ENCODE measurements around the gene HOTAIR. TPM values are rescaled to one million over a fixed set of nuclear protein-coding genes. Genes with fewer than 3 reads are reported as not detected.

Gene HOTAIR
- total RNA-seq, 1 experiment from 2014 or later: not detected

DNA sequence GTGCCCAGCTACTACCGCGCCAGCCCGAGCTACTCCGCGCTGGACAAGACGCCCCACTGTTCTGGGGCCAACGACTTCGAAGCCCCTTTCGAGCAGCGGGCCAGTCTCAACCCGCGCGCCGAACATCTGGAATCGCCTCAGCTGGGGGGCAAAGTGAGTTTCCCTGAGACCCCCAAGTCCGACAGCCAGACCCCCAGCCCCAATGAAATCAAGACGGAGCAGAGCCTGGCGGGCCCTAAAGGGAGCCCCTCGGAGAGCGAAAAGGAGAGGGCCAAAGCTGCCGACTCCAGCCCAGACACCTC is 10.9 kb upstream of the HOTAIR start (continued):
- TF ChIP-seq, protein P1, sequence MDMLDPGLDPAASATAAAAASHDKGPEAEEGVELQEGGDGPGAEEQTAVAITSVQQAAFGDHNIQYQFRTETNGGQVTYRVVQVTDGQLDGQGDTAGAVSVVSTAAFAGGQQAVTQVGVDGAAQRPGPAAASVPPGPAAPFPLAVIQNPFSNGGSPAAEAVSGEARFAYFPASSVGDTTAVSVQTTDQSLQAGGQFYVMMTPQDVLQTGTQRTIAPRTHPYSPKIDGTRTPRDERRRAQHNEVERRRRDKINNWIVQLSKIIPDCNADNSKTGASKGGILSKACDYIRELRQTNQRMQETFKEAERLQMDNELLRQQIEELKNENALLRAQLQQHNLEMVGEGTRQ (CRISPR knock-in tag; IDR thresholded peaks at IDR 0.05): no peak
- TF ChIP-seq, protein P2, sequence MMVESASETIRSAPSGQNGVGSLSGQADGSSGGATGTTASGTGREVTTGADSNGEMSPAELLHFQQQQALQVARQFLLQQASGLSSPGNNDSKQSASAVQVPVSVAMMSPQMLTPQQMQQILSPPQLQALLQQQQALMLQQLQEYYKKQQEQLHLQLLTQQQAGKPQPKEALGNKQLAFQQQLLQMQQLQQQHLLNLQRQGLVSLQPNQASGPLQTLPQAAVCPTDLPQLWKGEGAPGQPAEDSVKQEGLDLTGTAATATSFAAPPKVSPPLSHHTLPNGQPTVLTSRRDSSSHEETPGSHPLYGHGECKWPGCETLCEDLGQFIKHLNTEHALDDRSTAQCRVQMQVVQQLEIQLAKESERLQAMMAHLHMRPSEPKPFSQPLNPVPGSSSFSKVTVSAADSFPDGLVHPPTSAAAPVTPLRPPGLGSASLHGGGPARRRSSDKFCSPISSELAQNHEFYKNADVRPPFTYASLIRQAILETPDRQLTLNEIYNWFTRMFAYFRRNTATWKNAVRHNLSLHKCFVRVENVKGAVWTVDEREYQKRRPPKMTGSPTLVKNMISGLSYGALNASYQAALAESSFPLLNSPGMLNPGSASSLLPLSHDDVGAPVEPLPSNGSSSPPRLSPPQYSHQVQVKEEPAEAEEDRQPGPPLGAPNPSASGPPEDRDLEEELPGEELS (CRISPR knock-in tag; IDR thresholded peaks at IDR 0.05): no peak

DNA sequence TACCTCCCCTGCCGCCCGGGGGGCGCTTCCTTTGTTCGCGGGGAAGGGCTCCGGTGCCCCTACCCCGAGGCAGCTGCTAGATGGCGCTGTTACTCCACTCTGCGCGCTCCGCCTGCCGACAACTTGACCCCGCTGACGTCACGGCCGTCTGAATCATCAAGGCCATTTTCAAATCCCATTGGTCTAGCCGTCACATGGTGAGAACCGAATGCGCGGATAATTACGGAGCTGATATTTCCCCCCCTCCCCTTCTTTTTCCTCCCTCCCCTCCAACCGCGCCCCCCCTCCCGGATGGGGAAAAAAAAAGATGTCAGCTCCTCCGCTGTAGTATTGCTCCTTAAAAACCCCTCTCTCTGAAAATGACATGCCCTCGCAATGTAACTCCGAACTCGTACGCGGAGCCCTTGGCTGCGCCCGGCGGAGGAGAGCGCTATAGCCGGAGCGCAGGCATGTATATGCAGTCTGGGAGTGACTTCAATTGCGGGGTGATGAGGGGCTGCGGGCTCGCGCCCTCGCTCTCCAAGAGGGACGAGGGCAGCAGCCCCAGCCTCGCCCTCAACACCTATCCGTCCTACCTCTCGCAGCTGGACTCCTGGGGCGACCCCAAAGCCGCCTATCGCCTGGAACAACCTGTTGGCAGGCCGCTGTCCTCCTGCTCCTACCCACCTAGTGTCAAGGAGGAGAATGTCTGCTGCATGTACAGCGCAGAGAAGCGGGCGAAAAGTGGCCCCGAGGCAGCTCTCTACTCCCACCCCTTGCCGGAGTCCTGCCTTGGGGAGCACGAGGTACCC is 10.3 kb upstream of the HOTAIR start, which contains the start of gene HOXC10:
TSS of gene HOXC10 (plus strand) at position 246 of the 791 bp plus-strand sequence. CDS start at position 360, 114 bp downstream.
- ATAC-seq: peak; percentile 56
- ChIA-PET POLR2A (interaction anchor here (0.9 kb wide), 1 partner anchor 31 kb away, joined by 3 read pairs; no protein-coding TSS in a partner anchor), CTCF (interaction anchor here (0.5 to 5.1 kb wide), 35 partner anchors 9 to 341 kb away, joined by 3 to 43 read pairs (median 5); partner anchors contain the start of genes HOXC12, HOXC13, HOXC5 and HOXC6)
- Mint-ChIP-seq H3K4me3 (peak within 1 kb of the TSS; percentile 52), H3K36me3 (no peaks in the 10 kb centered on the region), H3K27me3 (ENCODE audit: low read depth) (peaks cover 100% of the 10 kb centered on the region), H3K27ac (no peak within 1 kb of the TSS), H3K4me1 (peaks cover 33% of the 10 kb centered on the region), H3K9me3 (no peaks in the 10 kb centered on the region)
- peak; percentile 95 for DNase-seq (ENCODE audit: low spot score)
- TF ChIP-seq, protein P3, sequence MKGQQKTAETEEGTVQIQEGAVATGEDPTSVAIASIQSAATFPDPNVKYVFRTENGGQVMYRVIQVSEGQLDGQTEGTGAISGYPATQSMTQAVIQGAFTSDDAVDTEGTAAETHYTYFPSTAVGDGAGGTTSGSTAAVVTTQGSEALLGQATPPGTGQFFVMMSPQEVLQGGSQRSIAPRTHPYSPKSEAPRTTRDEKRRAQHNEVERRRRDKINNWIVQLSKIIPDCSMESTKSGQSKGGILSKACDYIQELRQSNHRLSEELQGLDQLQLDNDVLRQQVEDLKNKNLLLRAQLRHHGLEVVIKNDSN (CRISPR knock-in tag; IDR thresholded peaks at IDR 0.05): peak; percentile 74
- TF ChIP-seq, protein P4, sequence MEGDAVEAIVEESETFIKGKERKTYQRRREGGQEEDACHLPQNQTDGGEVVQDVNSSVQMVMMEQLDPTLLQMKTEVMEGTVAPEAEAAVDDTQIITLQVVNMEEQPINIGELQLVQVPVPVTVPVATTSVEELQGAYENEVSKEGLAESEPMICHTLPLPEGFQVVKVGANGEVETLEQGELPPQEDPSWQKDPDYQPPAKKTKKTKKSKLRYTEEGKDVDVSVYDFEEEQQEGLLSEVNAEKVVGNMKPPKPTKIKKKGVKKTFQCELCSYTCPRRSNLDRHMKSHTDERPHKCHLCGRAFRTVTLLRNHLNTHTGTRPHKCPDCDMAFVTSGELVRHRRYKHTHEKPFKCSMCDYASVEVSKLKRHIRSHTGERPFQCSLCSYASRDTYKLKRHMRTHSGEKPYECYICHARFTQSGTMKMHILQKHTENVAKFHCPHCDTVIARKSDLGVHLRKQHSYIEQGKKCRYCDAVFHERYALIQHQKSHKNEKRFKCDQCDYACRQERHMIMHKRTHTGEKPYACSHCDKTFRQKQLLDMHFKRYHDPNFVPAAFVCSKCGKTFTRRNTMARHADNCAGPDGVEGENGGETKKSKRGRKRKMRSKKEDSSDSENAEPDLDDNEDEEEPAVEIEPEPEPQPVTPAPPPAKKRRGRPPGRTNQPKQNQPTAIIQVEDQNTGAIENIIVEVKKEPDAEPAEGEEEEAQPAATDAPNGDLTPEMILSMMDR (IDR thresholded peaks at IDR 0.05): peak; percentile 76
- TF ChIP-seq ETV6 (CRISPR knock-in tag; IDR thresholded peaks at IDR 0.05): 0 out of 2 replicates have a peak, but pooled peaks have one; percentile 23
- TF ChIP-seq TP53 (CRISPR knock-in tag; IDR thresholded peaks at IDR 0.05): no peak
- TF ChIP-seq, protein P1 (CRISPR knock-in tag; IDR thresholded peaks at IDR 0.05): peak; percentile 74

DNA sequence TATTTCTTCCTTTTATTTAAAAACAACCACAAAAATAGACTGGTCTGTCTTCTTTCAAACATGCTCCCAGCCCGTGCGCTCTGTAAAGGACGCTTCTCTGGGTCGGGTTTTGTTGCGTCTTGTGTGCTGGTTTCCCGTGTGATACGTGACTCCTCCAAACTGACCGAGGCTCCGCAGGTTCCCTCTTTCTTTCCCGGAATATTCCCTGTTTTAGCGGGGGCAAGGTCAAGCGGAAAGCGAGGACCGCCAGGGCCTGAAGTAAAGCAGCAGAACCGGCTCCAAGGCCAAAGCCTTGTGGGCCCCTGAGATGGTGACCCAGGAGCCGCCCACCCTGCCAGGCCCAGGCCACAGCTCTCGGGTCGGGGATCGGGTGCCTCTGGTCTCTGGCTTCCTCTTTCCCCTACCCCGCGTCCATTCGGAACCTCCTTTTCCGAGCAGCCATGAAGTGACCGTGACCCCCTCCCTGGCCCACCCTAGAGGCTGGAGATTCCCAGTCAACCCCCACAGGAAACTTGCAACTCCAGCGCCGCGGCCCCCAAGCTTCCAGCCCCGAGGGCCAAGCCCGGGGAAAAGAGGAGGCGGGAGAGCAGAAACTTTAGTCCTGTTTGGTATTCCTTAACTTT is 9.3 kb upstream of the HOTAIR start:
- H3K4me1 Mint-ChIP-seq: peaks cover 26% of the 10 kb centered on the region
- H3K9me3 Mint-ChIP-seq: no peaks in the 10 kb centered on the region
- no peaks in the 10 kb centered on the region for H3K36me3 Mint-ChIP-seq
- peaks cover 100% of the 10 kb centered on the region for H3K27me3 Mint-ChIP-seq (ENCODE audit: low read depth)
- no peak overlapping the region; the same call in 1 of the 2 replicates for H3K4me3 Mint-ChIP-seq
- ChIA-PET CTCF (interaction anchor here (0.6 to 5.1 kb wide), 17 partner anchors 8 to 241 kb away, joined by 3 to 43 read pairs (median 8); partner anchors contain the start of genes HOXC13, HOXC5, HOXC6 and HOXC8), POLR2A (no interaction called here)
- ATAC-seq (no peak), DNase-seq (ENCODE audit: low spot score) (no peak)
- H3K27ac Mint-ChIP-seq: no peak overlapping the region
- TF ChIP-seq TEAD1 (CRISPR knock-in tag; IDR thresholded peaks at IDR 0.05) (no peak), JUN (CRISPR knock-in tag; IDR thresholded peaks at IDR 0.05) (no peak), SOX15 (CRISPR knock-in tag; IDR thresholded peaks at IDR 0.05) (no peak), ZNF138 (CRISPR knock-in tag; conservative IDR thresholded peaks at IDR 0.05) (no peak)
- TF ChIP-seq, protein P5, sequence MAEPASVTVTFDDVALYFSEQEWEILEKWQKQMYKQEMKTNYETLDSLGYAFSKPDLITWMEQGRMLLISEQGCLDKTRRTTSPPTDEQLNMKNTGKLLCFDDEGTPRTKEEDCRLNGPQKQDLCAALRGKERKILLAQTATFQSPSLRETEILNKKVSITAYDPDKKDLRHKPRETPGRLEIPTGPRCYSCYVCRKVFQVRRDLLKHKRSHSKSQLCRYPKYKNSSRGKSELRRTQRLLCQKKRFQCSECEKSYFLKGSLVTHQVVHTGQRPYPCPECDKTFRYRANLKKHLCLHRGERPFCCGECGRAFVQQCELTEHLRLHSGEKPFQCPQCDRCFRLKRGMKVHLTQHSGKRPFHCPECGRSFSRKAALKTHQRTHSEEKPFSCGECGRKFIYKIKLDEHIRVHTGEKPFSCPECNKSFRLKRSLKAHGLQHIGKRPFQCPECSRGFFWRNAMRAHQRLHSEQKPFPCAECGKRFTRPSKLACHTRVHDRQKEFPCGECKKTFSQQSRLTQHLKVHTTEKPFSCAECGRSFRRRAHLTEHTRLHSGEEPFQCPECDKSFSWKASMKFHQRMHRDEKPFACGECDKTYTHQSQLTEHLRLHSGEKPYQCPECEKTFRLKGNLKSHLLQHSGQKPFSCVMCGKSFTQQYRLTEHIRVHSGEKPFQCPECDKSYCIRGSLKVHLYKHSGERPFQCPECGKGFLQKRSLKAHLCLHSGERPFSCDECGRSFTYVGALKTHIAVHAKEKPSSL (CRISPR knock-in tag; conservative IDR thresholded peaks at IDR 0.05): no peak
- TF ChIP-seq, protein P6, sequence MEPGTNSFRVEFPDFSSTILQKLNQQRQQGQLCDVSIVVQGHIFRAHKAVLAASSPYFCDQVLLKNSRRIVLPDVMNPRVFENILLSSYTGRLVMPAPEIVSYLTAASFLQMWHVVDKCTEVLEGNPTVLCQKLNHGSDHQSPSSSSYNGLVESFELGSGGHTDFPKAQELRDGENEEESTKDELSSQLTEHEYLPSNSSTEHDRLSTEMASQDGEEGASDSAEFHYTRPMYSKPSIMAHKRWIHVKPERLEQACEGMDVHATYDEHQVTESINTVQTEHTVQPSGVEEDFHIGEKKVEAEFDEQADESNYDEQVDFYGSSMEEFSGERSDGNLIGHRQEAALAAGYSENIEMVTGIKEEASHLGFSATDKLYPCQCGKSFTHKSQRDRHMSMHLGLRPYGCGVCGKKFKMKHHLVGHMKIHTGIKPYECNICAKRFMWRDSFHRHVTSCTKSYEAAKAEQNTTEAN (CRISPR knock-in tag; IDR thresholded peaks at IDR 0.05): no peak
- TF ChIP-seq, protein P7, sequence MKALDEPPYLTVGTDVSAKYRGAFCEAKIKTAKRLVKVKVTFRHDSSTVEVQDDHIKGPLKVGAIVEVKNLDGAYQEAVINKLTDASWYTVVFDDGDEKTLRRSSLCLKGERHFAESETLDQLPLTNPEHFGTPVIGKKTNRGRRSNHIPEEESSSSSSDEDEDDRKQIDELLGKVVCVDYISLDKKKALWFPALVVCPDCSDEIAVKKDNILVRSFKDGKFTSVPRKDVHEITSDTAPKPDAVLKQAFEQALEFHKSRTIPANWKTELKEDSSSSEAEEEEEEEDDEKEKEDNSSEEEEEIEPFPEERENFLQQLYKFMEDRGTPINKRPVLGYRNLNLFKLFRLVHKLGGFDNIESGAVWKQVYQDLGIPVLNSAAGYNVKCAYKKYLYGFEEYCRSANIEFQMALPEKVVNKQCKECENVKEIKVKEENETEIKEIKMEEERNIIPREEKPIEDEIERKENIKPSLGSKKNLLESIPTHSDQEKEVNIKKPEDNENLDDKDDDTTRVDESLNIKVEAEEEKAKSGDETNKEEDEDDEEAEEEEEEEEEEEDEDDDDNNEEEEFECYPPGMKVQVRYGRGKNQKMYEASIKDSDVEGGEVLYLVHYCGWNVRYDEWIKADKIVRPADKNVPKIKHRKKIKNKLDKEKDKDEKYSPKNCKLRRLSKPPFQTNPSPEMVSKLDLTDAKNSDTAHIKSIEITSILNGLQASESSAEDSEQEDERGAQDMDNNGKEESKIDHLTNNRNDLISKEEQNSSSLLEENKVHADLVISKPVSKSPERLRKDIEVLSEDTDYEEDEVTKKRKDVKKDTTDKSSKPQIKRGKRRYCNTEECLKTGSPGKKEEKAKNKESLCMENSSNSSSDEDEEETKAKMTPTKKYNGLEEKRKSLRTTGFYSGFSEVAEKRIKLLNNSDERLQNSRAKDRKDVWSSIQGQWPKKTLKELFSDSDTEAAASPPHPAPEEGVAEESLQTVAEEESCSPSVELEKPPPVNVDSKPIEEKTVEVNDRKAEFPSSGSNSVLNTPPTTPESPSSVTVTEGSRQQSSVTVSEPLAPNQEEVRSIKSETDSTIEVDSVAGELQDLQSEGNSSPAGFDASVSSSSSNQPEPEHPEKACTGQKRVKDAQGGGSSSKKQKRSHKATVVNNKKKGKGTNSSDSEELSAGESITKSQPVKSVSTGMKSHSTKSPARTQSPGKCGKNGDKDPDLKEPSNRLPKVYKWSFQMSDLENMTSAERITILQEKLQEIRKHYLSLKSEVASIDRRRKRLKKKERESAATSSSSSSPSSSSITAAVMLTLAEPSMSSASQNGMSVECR (CRISPR knock-in tag; IDR thresholded peaks at IDR 0.05; ENCODE audit: borderline replicate concordance): no peak

All from WTC11 (cell line).